GM12872 (cell line): Measurements from ENCODE around the gene DOK7.

Experiments used
- CTCF ChIP-seq: IDR thresholded peaks from 3 replicates; pipeline ENCODE4 v1.5.1; 2011; ENCODE audit warnings: low read depth, mild to moderate bottlenecking, low read length, moderate library complexity; ENCODE audit not compliant: insufficient read depth

Gene DOK7

GRCh38 chr4:3440979-3441500 is 22.1 kb upstream of the DOK7 start:
- no peak for TF ChIP-seq CTCF

- TF ChIP-seq CTCF, result no peak
Measured at GRCh38 chr4:3441501-3442459, 21.3 kb upstream of the DOK7 start, which contains the start of gene HGFAC. Gene HGFAC, plus strand, starts transcription at chr4:3441968. Its CDS starts 34 bp downstream, at chr4:3442002.

- no peak for TF ChIP-seq CTCF
Measured at GRCh38 chr4:3442460-3442958, 20.6 kb upstream of the DOK7 start.

GRCh38 chr4:3442959-3443749 is 20.0 kb upstream of the DOK7 start:
- TF ChIP-seq CTCF, result peak; percentile 98

- TF ChIP-seq CTCF, result no peak
Measured at GRCh38 chr4:3443750-3444309, 19.3 kb upstream of the DOK7 start.

GRCh38 chr4:3444351-3445110 is 18.6 kb upstream of the DOK7 start:
- no peak for TF ChIP-seq CTCF
